Skeletal muscle cell (primary cell): Measurements from ENCODE around the gene ERGIC1.

ENCODE experiments used
- DNase-seq: peaks from one replicate; pipeline ENCODE4 v3.0.0-alpha.2; 2010; ENCODE audit warnings: low read depth
- H3K4me3 ChIP-seq: 2 replicates; pipeline ENCODE4 v1.5.1; 2011; ENCODE audit warnings: low read depth, mild to moderate bottlenecking, control low read depth, low read length, moderate library complexity

Gene ERGIC1

DNA sequence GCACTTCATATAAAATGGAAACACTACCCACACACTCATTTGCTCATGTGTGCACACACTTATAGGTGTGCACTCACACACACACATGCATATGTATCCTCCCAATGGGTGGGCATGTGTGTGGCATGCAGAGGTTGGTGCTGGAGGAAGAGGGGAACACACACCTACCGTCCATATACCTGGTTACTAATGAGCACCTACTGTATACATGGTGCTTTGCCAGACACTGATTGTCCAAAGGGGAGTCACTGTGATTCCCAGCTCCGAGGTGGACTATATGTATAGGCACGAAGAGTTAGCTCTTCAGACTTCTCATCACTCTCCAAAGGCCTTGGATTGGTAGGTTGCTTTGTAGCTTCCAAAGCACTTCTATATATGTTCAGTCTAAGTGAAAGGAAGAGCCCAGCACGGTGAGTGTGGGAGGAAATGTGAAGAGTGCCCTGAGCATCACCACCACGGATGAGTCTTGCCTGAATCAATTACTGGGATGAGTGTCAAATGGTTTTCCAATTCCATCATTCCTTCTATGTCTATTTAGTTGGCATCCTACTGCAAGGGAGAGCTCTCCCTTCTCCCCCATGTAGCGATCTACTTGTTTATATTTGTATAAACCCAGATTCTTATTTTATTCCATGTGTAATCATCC is 12.6 kb upstream of the ERGIC1 start:
- DNase-seq: no peak

DNA sequence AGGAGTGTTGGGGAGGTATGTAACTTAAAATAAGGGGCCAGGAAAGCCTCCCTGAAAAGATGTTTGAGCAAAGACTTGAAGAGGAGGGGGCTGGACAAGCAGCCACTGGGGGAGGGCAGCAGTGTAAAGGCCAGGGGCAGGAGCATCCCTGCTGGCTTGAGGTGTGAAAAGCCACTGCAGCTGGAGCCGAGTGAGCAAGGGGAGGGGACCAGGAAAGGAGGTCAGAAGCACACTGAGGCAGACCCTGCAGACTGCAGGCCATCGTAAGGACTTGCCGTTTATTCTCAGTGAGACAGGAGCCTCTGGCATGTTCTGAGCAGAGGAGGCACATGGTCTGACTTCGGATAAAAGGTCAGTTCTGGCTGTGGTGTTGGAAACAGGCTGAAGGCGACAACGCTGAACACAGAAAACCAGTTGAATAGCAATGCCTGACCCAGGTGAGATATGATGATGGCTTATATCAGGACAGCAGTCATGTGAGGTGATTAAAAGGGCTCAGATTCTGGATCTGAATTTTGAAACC is 10.2 kb upstream of the ERGIC1 start:
- no peak overlapping the region for H3K4me3 ChIP-seq
- DNase-seq: no peak

More for the DNA sequence above, 12.6 kb upstream of the ERGIC1 start:
- no peak overlapping the region for H3K4me3 ChIP-seq

DNA sequence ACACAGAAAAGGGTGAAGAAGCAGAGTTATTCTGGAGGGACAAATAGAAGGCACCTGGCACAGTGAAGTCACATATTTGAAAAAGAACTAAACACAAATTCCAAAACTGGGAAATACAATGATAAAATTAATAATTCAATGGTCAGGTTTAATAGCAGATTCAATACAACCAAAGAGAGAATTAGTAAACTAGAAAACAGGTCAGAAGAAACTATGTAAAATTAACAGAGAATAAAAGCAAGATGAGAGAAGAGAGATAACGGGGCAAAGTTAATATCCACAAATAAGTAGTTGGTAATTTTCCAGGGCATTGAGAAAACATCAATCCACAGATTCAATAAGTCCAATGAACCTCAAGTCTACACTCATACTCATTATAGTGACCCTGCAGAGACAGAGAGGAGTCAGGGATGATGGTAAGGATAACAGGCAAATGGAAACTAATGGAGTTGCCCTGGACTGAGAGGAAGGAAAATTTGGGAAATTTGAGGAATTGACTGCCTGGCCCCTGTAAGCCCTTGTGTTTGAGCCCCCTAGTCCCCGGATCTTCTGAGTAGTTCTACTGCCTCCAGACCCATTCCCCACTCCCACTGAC is 8.3 kb upstream of the ERGIC1 start:
- H3K4me3 ChIP-seq: no peak overlapping the region
- no peak for DNase-seq

DNA sequence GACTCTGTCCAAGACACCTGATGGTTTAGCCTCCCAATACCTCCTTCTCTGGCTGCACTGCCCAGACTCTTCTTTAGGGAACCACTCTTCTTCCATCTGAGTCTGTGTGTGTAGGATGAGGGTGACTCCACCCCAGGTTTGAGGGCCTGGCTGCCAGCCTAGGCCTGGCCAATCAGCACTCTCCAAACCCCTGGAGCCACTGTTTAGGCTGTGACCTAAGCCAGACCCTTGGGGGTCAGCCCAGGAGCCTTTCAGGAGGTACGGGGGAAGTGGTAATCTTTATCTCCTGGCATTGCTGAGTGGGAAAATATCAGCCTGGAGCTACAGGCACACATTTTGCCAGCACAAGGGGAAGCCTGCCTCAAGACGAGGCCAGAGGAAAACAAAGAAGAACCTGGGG is 6.2 kb upstream of the ERGIC1 start:
- no peak overlapping the region for H3K4me3 ChIP-seq
- DNase-seq: no peak

DNA sequence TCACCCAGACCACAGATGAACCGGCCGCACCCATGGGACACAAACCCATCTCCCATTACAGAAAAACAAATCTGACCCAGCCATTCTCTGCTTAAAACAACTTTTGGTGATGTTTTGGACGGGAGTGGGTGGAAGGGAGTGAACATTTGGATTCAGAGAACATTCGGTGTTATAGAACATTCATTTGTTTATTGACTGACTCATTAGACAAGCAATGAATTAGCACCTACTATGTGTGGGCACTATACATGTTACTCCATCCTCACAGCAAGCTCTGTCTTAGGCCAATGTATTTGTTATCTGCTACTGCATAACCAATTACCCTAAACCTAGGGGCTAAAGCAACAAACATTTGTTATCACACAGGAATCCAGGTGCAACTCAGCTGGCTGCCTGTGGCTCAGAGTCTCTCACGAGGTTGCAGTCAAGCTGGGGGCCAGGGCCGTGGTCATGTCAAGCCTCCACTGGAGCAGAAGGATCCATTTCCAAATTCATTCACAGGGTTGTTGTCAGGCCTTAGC is 5.1 kb upstream of the ERGIC1 start:
- peak; percentile 56 for DNase-seq
- H3K4me3 ChIP-seq: no peak overlapping the region

DNA sequence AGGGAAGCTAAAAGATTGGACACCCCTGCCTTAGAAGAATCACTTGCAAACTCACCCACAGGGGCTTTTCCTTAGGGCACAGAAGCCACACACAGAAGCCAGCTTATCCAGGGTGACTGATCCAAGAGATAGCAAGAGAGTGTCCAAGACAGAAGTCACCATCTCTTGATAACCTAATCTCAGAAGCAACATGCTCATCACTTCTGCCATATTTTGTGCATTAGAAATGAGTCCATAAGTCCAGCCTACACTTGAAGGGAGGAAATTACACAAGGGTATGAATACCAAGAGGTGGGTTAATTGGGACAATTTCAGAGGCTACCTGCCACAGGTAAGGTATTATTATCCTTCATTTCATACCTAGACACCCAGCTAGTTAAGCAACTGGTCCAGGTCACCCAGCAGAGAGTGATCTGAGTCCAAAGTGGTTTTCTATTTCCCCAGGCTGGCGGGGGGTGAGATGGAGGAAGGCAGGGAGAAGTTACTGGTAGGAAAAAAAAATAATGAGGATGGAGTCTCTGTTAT is 3.7 kb upstream of the ERGIC1 start:
- no peak for DNase-seq
- H3K4me3 ChIP-seq: no peak overlapping the region

DNA sequence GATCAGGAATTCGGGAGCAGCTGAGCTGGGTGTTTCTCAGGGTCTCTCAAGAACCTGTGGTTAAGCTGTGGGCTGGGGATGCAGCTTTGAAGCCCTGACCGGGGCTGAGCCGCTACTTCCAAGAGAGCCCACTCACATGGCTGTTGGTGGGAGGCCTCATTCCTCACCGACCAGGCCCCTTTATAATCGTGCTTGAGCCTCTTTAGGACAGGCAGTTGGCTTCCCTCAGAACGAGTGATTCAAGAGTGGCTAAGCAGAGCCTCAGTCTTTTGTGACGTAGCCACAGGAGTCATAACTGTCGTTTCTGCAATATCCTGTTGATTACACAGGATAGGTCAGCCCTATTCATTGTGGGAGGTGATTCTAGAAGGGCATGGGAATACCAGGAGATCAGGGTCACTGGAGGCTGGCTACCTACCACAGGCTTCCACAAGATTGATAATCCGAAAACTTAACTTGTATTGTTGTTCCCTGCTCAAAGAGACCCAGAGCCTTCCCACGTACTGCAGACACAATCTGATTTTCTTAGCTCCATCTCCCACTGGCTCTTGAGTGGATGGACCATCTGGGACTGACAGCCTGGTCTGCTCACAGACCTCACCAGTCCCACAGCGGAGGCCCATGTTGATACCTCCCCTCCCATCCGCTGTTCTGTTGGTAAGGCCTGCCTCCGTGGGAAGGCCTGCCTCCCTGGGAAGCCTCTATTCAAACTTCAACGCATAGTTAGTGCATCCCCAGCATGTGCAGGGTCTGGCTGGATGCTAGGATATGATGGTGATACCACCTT is 3.0 kb upstream of the ERGIC1 start:
- peak; percentile 94 for DNase-seq
- no peak overlapping the region for H3K4me3 ChIP-seq

DNA sequence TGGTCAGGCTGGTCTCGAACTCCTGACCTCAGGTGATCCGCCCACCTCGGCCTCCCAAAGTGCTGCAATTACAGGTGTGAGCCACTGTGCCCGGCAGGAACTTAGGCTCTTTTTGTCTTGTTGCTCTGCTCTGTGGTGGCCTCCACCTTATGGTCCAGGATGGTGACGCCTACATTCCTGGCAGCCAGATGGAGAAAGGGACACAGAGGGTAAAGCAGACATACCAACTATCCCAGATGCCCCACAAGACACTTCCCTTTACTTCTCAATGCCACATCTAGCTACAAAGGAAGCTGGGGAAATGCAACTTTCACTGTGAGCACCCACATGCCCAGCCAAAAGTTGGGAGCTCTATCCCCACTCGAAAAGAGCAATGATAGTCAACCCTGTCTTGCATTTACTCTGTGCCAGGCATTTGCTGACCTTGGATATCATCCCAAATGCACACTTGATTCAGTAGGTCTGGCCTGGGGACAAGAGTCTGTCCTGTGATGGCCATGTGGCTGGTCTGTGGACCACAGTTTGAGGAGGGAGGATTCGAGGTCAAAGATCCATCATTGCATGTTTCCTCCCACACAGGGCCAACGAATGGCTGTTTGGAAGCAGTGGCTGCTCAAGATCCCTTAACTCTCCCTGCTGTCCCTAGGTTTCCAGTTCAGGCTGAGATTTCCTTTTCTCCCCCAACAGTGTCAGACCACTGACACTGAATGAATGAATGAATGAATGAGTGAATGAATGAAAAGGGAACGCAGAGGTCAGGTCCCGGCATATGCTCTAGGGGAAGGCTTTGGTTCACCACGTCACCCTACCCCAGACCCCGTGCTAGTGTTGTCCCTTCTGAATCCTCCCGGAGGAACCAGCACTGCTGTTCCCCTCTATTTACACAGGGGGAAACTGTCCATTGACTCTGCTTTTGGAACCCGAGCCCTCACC is 1.4 kb upstream of the ERGIC1 start:
- H3K4me3 ChIP-seq: no peak overlapping the region
- DNase-seq: no peak

DNA sequence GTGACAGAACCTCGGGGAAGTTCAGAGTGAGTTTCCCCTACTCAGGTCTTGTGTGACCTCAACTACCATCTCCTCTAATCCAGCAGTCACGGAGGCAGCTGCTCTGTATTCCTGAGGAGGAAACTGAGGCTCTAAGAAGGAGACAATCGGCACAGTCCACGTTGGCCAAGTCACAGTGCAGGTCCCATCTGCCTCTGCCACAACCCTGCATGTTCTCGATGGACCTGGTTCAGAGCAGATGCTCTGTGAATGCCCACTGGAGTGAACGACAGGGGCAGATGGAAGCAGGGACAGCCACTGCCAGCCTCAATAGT is 722 bp upstream of the ERGIC1 start:
- peak overlapping the region; percentile 91 for H3K4me3 ChIP-seq

DNA sequence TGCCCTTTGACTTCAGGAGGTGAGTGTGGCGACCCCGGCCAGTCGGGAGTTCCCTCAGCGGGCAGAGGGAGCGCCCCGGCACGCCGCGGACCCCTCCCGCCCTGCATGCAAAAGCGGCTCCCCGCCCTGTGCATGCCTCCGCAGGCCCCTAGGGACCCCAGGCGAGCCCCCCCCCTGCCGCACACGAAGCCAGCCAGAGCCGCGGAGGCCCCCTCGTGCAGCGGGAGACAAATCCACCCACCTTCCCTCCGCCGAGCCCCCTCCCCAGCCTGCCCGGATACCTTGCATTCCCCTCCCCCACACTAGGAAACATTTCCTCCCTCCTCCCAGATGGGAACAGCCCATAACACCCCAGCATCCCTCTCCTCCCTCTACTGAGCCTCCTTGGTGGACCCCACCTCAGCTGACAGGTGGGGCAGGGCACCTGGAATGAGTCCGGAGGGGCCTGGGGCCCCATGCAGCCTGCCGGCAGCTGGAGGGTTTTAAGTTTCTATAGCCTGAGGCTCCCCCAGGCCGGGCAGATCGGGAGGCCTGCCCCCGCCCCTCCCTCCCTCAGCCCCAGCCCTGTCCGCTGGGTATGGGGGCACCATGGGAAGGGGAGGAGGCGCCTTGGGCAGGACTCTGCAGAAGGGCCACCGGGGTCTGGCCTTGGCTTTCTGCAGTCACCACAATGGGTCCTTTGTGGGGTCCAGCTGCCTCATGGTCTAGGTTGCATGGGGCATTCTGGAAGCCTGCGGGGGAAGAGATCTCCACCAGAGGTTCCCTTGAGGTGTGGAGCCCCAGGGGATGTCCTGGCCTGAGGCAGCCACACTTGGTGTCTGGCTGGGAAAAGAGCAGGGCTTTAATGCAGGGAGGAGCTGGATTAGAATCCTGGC is 601 bp downstream of the ERGIC1 start:
- no peak for DNase-seq
- H3K4me3 ChIP-seq: peak overlapping the region; percentile 91

More for the DNA sequence above, 722 bp upstream of the ERGIC1 start:
- DNase-seq: no peak

DNA sequence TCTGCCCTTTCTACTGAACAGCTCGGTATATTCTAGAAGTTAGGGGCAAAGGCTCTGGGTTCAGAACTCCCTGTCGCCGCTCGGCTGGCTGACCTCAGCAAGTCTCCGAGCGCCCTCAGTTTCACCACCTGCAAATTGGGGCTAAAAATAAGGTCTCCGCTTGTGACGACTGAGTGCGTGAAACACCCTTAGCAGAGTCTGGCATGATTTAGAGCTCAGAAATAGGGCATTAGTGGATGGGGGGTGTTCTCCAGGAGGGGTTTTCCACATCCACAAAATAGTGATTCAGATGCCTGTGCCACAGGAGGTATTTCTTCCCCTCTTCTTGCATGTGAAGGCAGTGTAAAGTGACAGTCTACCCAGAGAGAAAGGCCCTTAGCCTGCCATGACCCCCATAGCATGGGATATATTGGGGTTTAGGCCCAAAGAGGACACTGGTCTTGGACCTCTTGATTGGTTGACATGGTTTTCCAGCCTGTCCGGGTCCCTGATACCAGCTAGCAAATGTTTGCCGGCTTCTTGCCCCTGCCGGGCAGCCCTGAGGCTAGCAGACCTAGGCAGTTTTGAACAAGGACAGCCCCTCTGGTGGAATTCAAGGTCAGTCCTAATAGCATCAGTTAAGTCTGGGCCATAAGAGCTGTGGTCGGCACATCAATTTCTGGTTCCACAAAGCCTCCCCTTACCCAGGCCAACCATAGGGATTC is 1.4 kb downstream of the ERGIC1 start:
- peak overlapping the region; percentile 91 for H3K4me3 ChIP-seq
- DNase-seq: no peak

DNA sequence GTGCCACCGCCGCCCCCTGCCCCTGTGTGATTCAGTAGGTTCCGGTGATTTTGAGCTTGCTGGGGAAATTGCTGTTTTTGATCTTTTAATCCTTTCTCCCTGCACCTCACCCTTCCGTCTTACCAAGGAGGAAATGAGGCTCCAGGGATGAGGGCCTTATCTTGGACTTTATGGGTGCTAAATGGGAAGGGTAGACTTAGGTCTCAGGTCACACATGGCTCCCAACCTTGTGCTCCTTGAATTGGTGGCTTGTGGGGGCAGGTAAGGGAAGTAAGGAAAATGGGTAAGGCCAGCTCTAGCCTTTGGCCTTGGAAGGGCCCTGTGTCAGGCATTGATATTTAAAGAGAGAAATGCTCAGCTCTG is 1.9 kb downstream of the ERGIC1 start:
- peak overlapping the region; percentile 91 for H3K4me3 ChIP-seq
- DNase-seq: no peak

DNA sequence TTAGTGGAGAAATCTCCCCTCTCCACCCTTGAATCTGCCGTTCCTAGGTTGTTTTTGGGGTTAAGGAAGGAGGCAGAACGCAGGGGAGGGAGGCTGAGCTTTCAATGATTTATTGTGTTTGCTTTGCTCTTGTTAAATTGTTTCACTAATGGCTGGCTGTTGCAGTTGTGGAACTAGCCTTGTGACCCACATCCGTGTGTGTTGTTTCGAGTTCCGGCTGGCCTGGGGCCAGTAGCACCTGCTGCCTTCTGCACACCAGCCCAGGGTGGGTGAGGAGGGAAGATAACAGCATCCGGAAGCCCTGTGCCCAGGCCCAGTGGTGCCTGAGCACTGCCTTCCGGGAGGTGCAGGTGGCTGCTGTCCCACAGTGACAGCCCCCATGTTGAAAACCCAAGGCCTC is 3.6 kb downstream of the ERGIC1 start:
- no peak for DNase-seq
- H3K4me3 ChIP-seq: no peak overlapping the region

DNA sequence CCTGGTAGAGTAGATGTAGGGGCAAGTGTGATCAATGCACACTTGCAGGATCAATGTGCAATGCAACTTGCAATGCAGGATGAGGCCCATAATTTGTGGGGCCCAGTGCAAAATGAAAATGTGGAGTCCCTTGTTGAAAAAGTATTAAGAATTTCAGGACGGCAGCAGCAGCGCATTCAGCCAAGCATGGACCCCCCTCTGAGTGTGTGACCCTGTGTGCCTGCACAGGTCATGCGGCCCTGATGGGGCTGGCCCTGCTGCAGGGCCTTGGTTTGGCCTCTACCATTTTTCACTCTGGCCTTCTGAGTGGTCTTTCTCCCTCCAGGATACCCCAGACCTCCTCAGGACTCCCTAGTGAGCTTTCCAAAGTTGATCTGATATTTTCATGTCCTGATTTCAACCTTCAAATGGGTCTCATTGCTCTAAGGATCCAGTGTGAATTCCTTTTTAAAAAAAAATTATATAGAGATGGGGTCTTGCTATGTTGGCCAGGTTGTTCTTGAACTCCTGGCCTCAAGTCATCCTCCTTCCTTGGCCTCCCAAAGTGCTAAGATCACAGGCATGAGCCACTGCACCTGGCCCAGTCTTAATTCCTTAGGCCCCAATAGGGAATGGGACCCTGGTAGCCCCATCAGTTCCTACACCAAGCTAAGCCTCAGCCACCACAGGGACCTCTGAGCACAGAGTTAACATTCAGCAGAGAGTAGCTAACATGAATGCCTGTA is 4.3 kb downstream of the ERGIC1 start:
- DNase-seq: no peak
- no peak overlapping the region for H3K4me3 ChIP-seq

DNA sequence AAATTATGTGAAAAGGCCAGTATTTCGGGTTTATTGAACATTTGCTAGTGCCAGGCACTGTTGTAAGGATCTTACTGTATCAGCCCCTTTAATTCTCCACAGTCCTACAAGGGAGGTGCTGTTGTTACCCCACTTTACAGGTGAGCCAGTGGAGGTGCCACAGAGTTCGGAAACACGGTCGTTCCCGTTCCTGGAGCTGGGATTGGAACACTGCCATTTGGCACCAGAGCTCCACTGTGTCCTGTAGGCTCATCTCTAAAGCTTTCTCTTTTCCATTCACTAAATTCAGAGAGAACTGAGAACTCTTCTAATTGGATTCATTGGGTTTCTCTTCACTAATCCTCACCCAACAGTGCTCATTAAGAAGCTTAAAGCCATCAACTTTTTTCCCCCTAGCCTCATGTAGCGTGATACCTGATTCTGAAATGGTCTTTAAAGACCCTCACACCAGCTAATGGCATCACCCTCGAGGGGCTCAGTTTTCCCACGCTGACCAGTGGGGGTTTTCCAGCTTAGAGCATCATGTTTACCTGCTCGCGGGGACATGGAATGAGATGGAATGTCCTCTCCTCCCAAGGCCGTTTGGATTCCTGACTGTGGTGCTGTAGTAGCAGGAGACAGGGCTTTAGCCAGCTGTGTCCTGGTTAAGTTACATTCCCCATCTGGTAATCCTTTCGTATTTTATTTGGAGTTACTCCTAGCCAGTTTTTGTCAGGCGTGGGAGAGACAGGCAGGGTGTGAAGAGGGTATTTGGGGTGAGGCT is 5.8 kb downstream of the ERGIC1 start:
- no peak for DNase-seq
- no peak overlapping the region for H3K4me3 ChIP-seq

DNA sequence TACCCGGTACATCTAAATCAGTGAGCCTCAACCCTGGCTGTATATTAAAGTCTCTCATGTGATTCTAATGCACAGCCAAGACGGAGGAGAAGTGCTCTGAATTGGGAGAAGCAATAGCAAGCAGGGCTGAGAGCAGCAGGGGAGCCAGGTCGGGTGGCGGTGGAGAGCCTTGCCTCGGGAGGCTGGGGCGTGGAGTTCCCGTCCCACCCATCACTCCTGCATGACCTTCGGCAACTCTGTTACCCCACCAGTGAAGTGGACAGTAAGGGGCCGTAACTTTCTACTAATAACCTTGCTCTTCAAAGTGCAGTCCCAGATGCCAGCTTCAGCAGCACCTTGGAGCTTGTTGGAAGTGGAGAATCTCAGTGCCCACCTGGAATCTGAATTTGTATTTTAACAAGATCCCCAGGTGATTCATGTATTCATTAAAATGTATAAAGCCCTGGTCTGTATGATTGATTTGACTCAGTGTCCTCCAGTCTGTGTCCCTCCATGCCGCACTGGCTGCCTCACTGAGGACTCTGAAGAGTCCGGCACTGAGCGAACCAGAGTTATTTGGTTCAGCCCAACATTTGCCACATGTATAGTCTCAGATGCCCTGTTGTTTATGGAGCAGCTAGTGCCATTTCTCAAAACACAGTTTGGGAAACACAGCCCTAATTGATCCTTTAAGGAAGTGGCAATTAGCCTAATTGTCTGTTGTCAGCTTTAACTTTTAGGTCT is 6.5 kb downstream of the ERGIC1 start:
- no peak for DNase-seq
- H3K4me3 ChIP-seq: no peak overlapping the region
